A673 (cell line): ENCODE measurements around the gene VAV2. TPM values are rescaled to one million over a fixed set of nuclear protein-coding genes. Genes with fewer than 3 reads are reported as not detected.

Experiments used
- BruUV-seq: library from RNA; stranded (reverse); fragments of 400-500 nt; replicated peaks from 2 replicates; lab custom pipeline; 2021; lab: Mats Ljungman, UMichigan
- CTCF ChIA-PET: fragments of 300-600 bp; sonication (Branson Sonifier 250); formaldehyde crosslinking; loops from one replicate; lab custom pipeline; 2022; ENCODE audit warnings: antibody characterized with exemption; lab: Charles Lee
- POLR2A ChIA-PET: fragments of 300-600 bp; sonication (Branson Sonifier 250); formaldehyde crosslinking; loops from one replicate; lab custom pipeline; 2022; ENCODE audit warnings: antibody characterized with exemption; ENCODE audit not compliant: low non-redundant PET; lab: Charles Lee
- DNase-seq: peaks from one replicate; pipeline ENCODE4 v3.0.0-alpha.2; 2015; ENCODE audit warnings: low spot score
- H3K27ac ChIP-seq: fragments of 200-600 bp; sonication (generic); 2 replicates; pipeline ENCODE4 v1.5.1; 2016; ENCODE audit warnings: mixed run types, low read depth, mild to moderate bottlenecking, mixed read lengths, antibody characterized with exemption, low read length; ENCODE audit not compliant: poor library complexity, severe bottlenecking
- H3K27me3 ChIP-seq: fragments of 200-600 bp; sonication (generic); replicated peaks from 2 replicates; pipeline ENCODE4 v1.6.1; 2017; ENCODE audit warnings: mixed run types, low read depth, mild to moderate bottlenecking, mixed read lengths, antibody characterized with exemption, low read length; ENCODE audit not compliant: insufficient read depth, poor library complexity
- H3K36me3 ChIP-seq: fragments of 200-600 bp; sonication (generic); 2 replicates; pipeline ENCODE4 v1.6.1; 2016; ENCODE audit warnings: mixed run types, mild to moderate bottlenecking, mixed read lengths, antibody characterized with exemption, low read length; ENCODE audit not compliant: insufficient read depth, poor library complexity, severe bottlenecking
- H3K4me1 ChIP-seq: fragments of 200-600 bp; sonication (generic); 2 replicates; pipeline ENCODE4 v1.6.1; 2017; ENCODE audit warnings: mixed run types, mild to moderate bottlenecking, mixed read lengths, antibody characterized with exemption, low read length; ENCODE audit not compliant: insufficient read depth, poor library complexity, severe bottlenecking
- H3K4me3 ChIP-seq: fragments of 200-600 bp; sonication (generic); 2 replicates; pipeline ENCODE4 v1.5.1; 2016; ENCODE audit warnings: low read depth, mixed run types, mild to moderate bottlenecking, mixed read lengths, low read length; ENCODE audit not compliant: poor library complexity, severe bottlenecking
- H3K9me3 ChIP-seq: fragments of 200-600 bp; sonication (generic); 2 replicates; pipeline ENCODE4 v1.6.1; 2016; ENCODE audit warnings: mixed run types, low read depth, mild to moderate bottlenecking, mixed read lengths, antibody characterized with exemption, low read length; ENCODE audit not compliant: poor library complexity, severe bottlenecking
- EZH2 ChIP-seq: fragments of 200-600 bp; sonication (generic); IDR thresholded peaks from 2 replicates; pipeline ENCODE4 v1.6.1; 2017; ENCODE audit warnings: borderline replicate concordance, low read depth, mild to moderate bottlenecking, mixed read lengths, antibody characterized with exemption, low read length; ENCODE audit not compliant: poor library complexity, severe bottlenecking
- intact Hi-C: fragments of 100-400 bp; cut with micrococcal nuclease; formaldehyde crosslinking; loops from one replicate; pipeline ENCODE4 v1.10.0; 2022; ENCODE audit not compliant: unreplicated experiment
- total RNA-seq: library from RNA; stranded (reverse); gene quantifications from 2 replicates; pipeline ENCODE4 v1.2.3, GENCODE V29; 2021
- TF ChIP-seq, protein P1 (sequence below): fragments of 300-800, 200-600 bp; sonication (generic); conservative IDR thresholded peaks from 2 replicates; pipeline ENCODE4 v1.5.1; 2017; ENCODE audit warnings: low read depth, mild to moderate bottlenecking, antibody characterized with exemption, low read length, moderate library complexity, mixed read lengths

Gene VAV2
- total RNA-seq, 1 experiment from 2014 or later, result 16.4 TPM

DNA sequence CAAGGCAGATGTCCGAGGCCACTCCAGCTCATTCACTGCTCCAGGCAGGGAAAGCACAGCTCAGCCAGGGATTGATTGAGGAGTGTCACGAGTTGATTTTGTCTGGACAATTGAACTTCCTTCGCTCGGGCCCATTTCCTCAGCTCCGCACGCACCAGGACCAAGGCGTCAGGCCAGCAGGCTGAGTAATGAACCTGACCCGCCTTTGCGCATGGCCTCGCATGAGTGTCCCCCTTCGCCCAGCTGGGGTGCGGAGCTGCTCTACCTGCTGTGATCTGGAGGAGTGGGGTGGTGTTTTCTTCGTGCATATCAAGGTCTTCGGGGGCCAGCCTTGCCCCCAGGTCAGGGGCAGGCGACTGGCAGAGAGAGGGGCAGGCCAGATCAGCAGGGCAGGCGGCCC lies 44.0 kb downstream of the VAV2 start:
- H3K4me1 ChIP-seq, result no peaks in the 10 kb centered on the region
- POLR2A ChIA-PET, result no interaction called here
- TF ChIP-seq, protein P1, sequence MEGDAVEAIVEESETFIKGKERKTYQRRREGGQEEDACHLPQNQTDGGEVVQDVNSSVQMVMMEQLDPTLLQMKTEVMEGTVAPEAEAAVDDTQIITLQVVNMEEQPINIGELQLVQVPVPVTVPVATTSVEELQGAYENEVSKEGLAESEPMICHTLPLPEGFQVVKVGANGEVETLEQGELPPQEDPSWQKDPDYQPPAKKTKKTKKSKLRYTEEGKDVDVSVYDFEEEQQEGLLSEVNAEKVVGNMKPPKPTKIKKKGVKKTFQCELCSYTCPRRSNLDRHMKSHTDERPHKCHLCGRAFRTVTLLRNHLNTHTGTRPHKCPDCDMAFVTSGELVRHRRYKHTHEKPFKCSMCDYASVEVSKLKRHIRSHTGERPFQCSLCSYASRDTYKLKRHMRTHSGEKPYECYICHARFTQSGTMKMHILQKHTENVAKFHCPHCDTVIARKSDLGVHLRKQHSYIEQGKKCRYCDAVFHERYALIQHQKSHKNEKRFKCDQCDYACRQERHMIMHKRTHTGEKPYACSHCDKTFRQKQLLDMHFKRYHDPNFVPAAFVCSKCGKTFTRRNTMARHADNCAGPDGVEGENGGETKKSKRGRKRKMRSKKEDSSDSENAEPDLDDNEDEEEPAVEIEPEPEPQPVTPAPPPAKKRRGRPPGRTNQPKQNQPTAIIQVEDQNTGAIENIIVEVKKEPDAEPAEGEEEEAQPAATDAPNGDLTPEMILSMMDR, result no peak
- TF ChIP-seq EZH2, result no peak
- no peak overlapping the region for H3K27ac ChIP-seq
- BruUV-seq, result no TSS peak
- H3K4me3 ChIP-seq, result no peak overlapping the region
- no peak for DNase-seq
- intact Hi-C loops, result no loop called here
- H3K36me3 ChIP-seq, result no peaks in the 10 kb centered on the region
- CTCF ChIA-PET, result no interaction called here
- no peaks in the 10 kb centered on the region for H3K27me3 ChIP-seq
- no peaks in the 10 kb centered on the region for H3K9me3 ChIP-seq

DNA sequence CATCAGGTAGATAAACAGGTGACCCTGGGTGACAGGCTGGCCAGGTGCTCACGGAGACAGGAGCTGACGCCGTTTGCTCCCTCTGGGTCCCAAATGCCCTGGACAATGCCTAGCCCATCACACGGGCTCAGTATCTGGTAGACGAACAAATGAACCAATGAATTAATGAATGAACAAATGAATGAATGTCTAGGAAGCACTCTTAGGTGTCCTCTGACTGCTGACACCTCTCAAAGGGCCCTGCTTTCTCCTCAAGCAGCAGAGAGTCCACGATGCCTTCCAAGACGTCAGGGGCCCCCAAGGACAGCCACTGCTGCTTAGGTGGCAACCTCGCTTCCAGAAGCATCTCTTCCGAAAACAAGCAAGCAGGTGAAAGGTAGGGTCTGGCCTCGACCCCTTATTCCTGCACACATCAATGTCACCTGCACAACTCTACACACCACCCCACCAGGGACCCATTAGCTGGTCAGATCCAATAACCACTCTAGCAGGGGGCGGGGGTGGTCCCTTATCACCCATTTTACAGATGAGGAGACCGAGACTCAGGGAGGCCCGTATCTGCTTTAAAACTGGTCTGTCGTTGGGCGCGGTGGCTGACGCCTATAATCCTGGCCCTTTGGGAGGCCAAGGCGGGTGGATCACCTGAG lies 45.2 kb downstream of the VAV2 start:
- Histone ChIP-seq H3K4me1 (no peaks in the 10 kb centered on the region), H3K4me3 (no peak overlapping the region), H3K27ac (no peak overlapping the region), H3K9me3 (no peaks in the 10 kb centered on the region), H3K36me3 (no peaks in the 10 kb centered on the region), H3K27me3 (no peaks in the 10 kb centered on the region)
- intact Hi-C loops, result no loop called here
- DNase-seq, result no peak
- no peak for TF ChIP-seq EZH2
- TF ChIP-seq, protein P1, result no peak
- BruUV-seq, result no TSS peak
- ChIA-PET POLR2A (no interaction called here), CTCF (no interaction called here)

DNA sequence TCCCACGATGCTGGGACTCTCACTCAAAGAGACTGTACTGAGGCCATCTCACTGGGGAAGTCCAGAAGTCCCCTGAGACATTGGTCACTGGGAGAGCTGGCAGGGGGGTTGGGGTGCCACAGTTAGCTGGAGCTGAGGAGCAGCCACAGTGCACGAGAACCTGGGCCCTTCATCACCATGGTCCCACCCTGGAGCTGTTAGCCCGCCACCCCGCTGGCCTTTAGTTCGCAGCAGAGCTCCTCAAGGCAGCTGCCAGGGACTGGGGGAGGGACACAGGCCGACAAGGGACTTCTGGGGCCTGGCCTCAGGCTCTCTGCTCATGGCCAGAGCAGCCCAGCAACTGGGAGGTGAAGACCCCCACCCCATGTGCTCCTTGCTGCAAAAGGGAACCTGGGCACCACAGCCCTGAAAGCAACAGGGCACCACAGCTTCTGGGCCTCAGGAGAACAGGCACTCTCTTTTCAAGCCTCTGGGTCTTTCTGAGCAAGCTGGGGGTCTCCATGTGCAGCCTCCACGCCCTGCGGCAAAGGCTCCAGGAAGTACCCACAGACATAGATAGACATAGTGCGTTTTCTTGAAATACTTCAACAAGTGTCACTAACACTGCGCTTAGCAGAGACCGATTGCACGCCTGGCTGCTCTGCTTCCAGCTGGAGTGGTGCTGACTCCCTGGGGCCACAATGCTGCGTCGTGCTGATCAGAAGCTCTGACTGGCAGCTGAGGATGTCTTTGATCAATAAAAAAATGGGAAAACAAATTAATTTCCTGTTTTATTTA lies 46.0 kb downstream of the VAV2 start:
- no peak for DNase-seq
- H3K27me3 ChIP-seq, result no peaks in the 10 kb centered on the region
- H3K4me3 ChIP-seq, result no peak overlapping the region
- ChIA-PET POLR2A (no interaction called here), CTCF (no interaction called here)
- H3K4me1 ChIP-seq, result no peaks in the 10 kb centered on the region
- no peak overlapping the region for H3K27ac ChIP-seq
- H3K36me3 ChIP-seq, result no peaks in the 10 kb centered on the region
- no TSS peak for BruUV-seq
- intact Hi-C loops, result no loop called here
- no peaks in the 10 kb centered on the region for H3K9me3 ChIP-seq
- TF ChIP-seq EZH2, result no peak
- TF ChIP-seq, protein P1, result no peak
